Activated CD8-positive, alpha-beta T cell treated with anti-CD3 and anti-CD28 coated beads, Interleukin-2, amount 10 ng/mL, durations not matched to agents 7 days and 5 days (primary cell): ENCODE measurements around the gene ADPRH. TPM values are rescaled to one million over a fixed set of nuclear protein-coding genes. Genes with fewer than 3 reads are reported as not detected.

Experiments
- ATAC-seq: fragments of 150-1000 bp; cut with Tn5 transposase; one replicate; pipeline ENCODE4 v1.10.0; 2021; ENCODE audit warnings: moderate library complexity
- CTCF ChIA-PET: fragments of 350-600 bp; sonication (Branson Sonifier 250); formaldehyde crosslinking; loops from one replicate; lab custom pipeline; 2021; ENCODE audit warnings: antibody characterized with exemption; lab: Charles Lee
- POLR2A ChIA-PET: fragments of 350-600 bp; sonication (Branson Sonifier 250); formaldehyde crosslinking; loops from one replicate; lab custom pipeline; 2021; ENCODE audit warnings: antibody characterized with exemption; lab: Charles Lee
- DNase-seq: peaks from one replicate; pipeline ENCODE4 v3.0.0-alpha.2; 2020
- H3K27ac Mint-ChIP-seq: one replicate; pipeline ENCODE4 v1.8.0; 2021; ENCODE audit warnings: mild to moderate bottlenecking, mixed read lengths
- H3K27me3 Mint-ChIP-seq: one replicate; pipeline ENCODE4 v1.8.0; 2021; ENCODE audit warnings: low read depth, mixed read lengths
- H3K36me3 Mint-ChIP-seq: one replicate; pipeline ENCODE4 v1.8.0; 2021; ENCODE audit warnings: low read depth, mixed read lengths
- H3K4me1 Mint-ChIP-seq: one replicate; pipeline ENCODE4 v1.8.0; 2021; ENCODE audit warnings: low read depth, mixed read lengths
- H3K4me3 Mint-ChIP-seq: one replicate; pipeline ENCODE4 v1.8.0; 2021; ENCODE audit warnings: mild to moderate bottlenecking, mixed read lengths
- H3K9me3 Mint-ChIP-seq: one replicate; pipeline ENCODE4 v1.8.0; 2022; ENCODE audit warnings: mixed read lengths; ENCODE audit not compliant: insufficient read depth
- total RNA-seq, 2 experiments: library from RNA; stranded (reverse); gene quantifications; one replicate each; pipeline ENCODE4 v1.2.3, GENCODE V29; 2021

Gene ADPRH
- total RNA-seq, 2 experiments from 2014 or later, result 3.2 to 3.8 TPM

DNA sequence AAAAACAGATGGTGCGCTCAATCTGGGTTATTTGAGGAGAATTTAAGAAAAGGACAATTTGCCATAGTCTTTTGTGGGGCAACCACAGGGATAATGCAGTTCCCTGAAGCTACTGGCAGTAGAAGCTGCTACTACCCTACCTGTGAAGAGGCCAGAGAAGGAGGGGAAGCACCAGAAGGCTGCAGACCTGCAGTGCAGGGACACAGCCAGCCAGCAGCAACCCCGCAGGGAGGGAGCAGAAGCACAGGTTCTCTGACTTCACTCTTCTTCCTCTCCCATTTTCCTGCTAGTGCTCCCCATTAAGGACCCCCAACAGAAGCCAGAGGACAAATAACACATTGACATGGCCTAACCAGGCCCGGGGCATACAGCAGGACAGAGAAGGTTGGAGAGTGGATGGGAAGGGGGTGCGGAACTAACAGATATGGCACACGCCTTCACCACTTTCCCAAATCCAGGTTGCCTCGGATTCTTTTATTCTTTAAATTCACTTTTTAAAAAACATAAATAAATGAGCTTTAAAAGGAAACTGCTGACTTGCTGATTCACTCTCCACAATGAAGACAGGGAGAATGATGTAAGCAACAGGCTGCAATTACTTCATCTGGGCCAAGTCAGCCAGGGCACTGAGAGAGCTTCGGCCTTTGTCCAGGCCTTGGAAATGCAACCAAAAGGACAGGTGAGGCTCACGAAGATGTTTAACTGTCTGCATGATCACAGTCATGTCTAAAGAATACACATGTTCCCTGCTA lies 51.0 kb downstream of the ADPRH start:
- H3K36me3 Mint-ChIP-seq, result no peaks in the 10 kb centered on the region
- H3K27me3 Mint-ChIP-seq, result peaks cover 4% of the 10 kb centered on the region
- CTCF ChIA-PET, result interaction anchor here (1.4 kb wide), 1 partner anchor 29 kb away, joined by 4 read pairs; no protein-coding TSS in a partner anchor
- ATAC-seq (no peak), DNase-seq (no peak)
- H3K4me3 Mint-ChIP-seq, result no peak overlapping the region
- POLR2A ChIA-PET, result interaction anchor here (0.6 kb wide), 1 partner anchor 11 kb away, joined by 3 read pairs; no protein-coding TSS in a partner anchor
- H3K9me3 Mint-ChIP-seq, result no peaks in the 10 kb centered on the region
- no peak overlapping the region for H3K27ac Mint-ChIP-seq
- peaks cover 33% of the 10 kb centered on the region for H3K4me1 Mint-ChIP-seq

DNA sequence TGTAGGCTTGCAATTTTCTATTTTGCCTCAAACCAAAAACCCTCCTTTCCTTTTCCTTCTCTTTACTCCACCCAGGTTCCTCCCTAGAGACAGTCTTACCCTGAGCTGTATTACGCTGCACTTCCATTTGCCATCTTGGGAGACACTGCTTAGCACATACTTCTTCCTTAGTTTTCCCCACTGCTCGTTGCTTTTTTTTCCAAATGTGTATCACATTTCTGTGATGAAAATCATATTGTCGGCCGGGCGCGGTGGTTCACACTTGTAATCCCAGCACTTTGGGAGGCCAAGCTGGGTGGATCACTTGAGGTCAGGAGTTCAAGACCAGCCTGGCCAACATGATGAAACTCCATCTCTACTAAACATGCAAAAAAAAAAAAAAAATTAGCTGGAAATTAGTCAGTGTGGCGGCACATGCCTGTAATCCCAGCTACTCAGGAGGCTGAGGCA lies 51.6 kb downstream of the ADPRH start:
- H3K27ac Mint-ChIP-seq, result peak overlapping the region; percentile 2
- DNase-seq (no peak), ATAC-seq (no peak)
- ChIA-PET POLR2A (no interaction called here), CTCF (interaction anchor here (1.4 kb wide), 1 partner anchor 29 kb away, joined by 4 read pairs; no protein-coding TSS in a partner anchor)
- no peak overlapping the region for H3K4me3 Mint-ChIP-seq
- H3K4me1 Mint-ChIP-seq, result peaks cover 33% of the 10 kb centered on the region
- peaks cover 3% of the 10 kb centered on the region for H3K27me3 Mint-ChIP-seq
- H3K36me3 Mint-ChIP-seq, result no peaks in the 10 kb centered on the region
- no peaks in the 10 kb centered on the region for H3K9me3 Mint-ChIP-seq

DNA sequence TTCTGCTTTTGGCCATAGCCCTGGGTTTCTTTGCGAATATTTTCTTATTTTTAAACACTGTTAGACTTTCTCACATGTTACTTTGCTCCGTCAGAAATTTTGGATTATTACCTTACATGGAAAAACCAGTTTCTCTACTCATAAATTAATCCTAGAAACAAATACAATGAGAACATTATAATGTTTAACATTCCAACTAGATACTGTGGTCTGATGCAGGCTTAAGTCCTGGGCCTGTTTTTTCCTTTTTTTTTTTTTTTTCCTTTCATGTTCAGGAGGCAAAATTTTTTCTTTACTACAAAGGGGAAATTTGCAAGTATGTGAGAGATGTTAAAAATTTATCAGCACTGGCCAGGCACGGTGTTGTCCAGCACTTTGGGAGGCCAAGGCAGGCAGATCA lies 52.2 kb downstream of the ADPRH start:
- H3K4me3 Mint-ChIP-seq, result no peak overlapping the region
- ChIA-PET CTCF (no interaction called here), POLR2A (no interaction called here)
- DNase-seq, result no peak
- H3K4me1 Mint-ChIP-seq, result peaks cover 28% of the 10 kb centered on the region
- H3K36me3 Mint-ChIP-seq, result no peaks in the 10 kb centered on the region
- peaks cover 3% of the 10 kb centered on the region for H3K27me3 Mint-ChIP-seq
- no peaks in the 10 kb centered on the region for H3K9me3 Mint-ChIP-seq
- H3K27ac Mint-ChIP-seq, result no peak overlapping the region
- ATAC-seq, result no peak

DNA sequence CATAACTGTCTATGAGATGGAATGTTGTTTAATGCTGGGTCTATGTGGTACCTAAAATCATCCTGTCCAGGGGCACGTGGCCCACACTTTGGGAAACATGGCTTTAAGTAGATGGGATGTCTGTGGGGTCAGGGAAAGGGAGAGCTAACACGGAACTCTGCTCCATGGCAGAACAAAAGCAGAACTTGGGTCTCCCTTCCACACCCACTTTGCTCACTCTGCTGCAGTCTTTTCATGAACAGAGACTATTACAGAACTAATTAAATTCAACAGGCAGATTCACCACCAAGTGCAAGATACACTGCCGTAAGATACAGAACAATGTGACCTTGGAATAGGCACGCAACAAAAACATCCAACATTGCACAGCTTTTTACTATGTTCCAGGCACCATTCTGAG lies 52.9 kb downstream of the ADPRH start:
- no peaks in the 10 kb centered on the region for H3K9me3 Mint-ChIP-seq
- peaks cover 3% of the 10 kb centered on the region for H3K27me3 Mint-ChIP-seq
- ChIA-PET POLR2A (interaction anchor here (0.6 kb wide), 1 partner anchor 753 kb away, joined by 3 read pairs; no protein-coding TSS in a partner anchor), CTCF (no interaction called here)
- H3K27ac Mint-ChIP-seq, result no peak overlapping the region
- no peak overlapping the region for H3K4me3 Mint-ChIP-seq
- H3K4me1 Mint-ChIP-seq, result peaks cover 23% of the 10 kb centered on the region
- H3K36me3 Mint-ChIP-seq, result no peaks in the 10 kb centered on the region
- ATAC-seq (no peak), DNase-seq (no peak)

DNA sequence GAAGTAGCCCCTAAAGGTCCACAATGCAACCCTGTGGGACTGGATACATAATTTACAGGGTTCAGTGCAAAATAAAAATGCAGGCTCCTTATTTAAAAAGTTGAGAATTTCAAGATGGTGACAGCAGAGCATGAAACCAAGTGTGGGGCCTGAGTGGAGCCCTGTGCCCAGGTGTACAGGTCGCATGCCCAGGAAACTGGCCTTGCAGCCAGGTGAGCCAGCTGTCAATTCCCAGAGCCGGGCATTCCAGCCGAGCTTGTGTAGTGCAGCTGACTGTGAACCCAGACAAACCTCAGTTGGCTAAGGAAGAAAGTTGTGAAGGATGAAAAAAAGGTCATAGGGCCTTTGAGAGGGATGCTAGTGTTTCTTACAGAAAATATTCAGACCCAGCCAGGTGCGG lies 53.5 kb downstream of the ADPRH start:
- POLR2A ChIA-PET, result interaction anchor here (0.6 kb wide), 1 partner anchor 754 kb away, joined by 3 read pairs; no protein-coding TSS in a partner anchor
- H3K36me3 Mint-ChIP-seq, result peaks cover 1% of the 10 kb centered on the region
- H3K9me3 Mint-ChIP-seq, result no peaks in the 10 kb centered on the region
- DNase-seq (no peak), ATAC-seq (no peak)
- peaks cover 3% of the 10 kb centered on the region for H3K27me3 Mint-ChIP-seq
- H3K27ac Mint-ChIP-seq, result no peak overlapping the region
- CTCF ChIA-PET, result interaction anchor here (0.6 kb wide), 1 partner anchor 1046 kb away, joined by 3 read pairs; no protein-coding TSS in a partner anchor
- H3K4me1 Mint-ChIP-seq, result peaks cover 21% of the 10 kb centered on the region
- no peak overlapping the region for H3K4me3 Mint-ChIP-seq

DNA sequence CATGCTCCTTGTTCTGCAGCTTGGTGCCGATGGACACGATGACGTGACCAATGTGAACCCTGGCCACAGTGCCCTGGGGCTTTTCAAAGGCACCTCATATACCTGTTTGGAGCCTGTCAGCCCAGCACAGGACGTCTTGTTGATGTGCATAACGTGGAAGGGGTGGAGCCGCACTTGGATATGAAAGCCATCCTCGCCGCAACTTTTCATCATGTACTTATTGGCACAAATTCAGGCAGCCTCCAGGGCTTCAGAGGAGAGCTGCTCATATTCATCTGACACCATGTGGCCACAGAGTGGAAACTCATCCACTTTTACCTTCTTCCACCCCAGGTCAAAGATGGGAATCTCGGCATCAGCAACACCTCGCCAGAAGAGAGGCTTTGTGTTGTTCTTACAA lies 56.4 kb downstream of the ADPRH start:
- DNase-seq (no peak), ATAC-seq (no peak)
- Mint-ChIP-seq H3K27me3 (peaks cover 3% of the 10 kb centered on the region), H3K4me3 (no peak overlapping the region), H3K36me3 (peaks cover 16% of the 10 kb centered on the region), H3K27ac (no peak overlapping the region), H3K4me1 (peaks cover 31% of the 10 kb centered on the region), H3K9me3 (no peaks in the 10 kb centered on the region)
- POLR2A ChIA-PET, result no interaction called here
- CTCF ChIA-PET, result interaction anchor here (1.2 to 1.3 kb wide), 3 partner anchors 10 to 37 kb away, joined by 3 to 4 read pairs (median 4); no protein-coding TSS in a partner anchor

DNA sequence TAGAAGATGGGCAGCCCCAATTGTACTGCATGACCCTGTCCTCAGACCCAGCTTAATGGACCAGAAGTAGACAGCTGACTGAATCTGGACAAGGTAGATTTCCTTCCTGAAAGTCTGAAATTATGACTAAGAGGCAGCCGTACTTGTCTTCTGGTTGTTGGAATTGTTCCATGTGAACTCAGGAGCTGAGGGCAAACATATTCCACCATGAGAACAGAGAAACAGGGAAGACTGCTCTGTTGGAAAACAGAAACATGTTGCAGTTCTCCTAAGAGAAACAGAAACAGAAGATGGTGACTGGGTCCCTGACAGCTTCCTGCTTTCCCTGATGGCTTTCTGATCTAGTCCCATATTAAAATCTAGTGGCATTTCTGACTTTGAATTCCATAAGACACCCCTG lies 57.0 kb downstream of the ADPRH start:
- no peaks in the 10 kb centered on the region for H3K9me3 Mint-ChIP-seq
- peaks cover 21% of the 10 kb centered on the region for H3K36me3 Mint-ChIP-seq
- no peak for DNase-seq
- peaks cover 31% of the 10 kb centered on the region for H3K4me1 Mint-ChIP-seq
- H3K27ac Mint-ChIP-seq, result no peak overlapping the region
- no peak overlapping the region for H3K4me3 Mint-ChIP-seq
- ChIA-PET CTCF (interaction anchor here (1.2 to 1.3 kb wide), 3 partner anchors 9 to 37 kb away, joined by 4 to 6 read pairs (median 4); no protein-coding TSS in a partner anchor), POLR2A (no interaction called here)
- H3K27me3 Mint-ChIP-seq, result peaks cover 3% of the 10 kb centered on the region
- ATAC-seq, result no peak

DNA sequence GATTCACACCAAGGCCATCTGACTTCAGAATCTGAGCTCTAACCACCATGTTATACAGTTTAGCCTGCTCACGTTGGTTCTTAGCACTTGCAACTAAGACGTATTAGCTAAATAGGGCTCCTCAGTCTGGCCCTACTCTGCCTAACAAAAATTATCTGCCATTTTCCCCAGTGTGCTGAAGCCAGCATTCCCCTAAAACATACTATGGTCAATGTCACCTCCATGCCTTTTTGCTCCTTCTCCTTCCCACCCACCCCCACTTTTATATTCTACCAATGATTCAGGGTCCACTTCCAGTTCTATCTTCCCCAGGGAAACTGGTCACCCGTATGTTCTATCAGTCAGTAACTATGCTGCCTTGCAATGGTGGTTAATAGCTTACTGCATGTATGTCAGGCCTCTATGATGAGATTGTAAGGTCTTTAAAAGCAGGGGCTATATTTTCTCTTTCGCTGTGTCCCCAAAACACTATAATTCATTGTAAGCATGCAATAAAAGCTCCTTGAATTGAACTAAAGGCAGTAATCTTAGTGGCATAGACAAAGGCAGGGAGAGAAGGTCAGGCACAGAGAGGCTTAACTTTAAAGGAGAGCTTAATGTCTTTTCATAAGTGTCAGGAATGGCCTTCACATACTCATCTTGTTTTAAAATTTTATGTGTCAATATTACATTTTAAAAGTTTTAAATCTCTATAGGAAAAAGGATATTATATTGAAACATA lies 57.8 kb downstream of the ADPRH start:
- ChIA-PET POLR2A (no interaction called here), CTCF (interaction anchor here (1.2 kb wide), 2 partner anchors 10 to 38 kb away, joined by 4 to 6 read pairs; no protein-coding TSS in a partner anchor)
- peaks cover 3% of the 10 kb centered on the region for H3K27me3 Mint-ChIP-seq
- ATAC-seq (no peak), DNase-seq (no peak)
- H3K4me3 Mint-ChIP-seq, result no peak overlapping the region
- H3K4me1 Mint-ChIP-seq, result peaks cover 31% of the 10 kb centered on the region
- peaks cover 26% of the 10 kb centered on the region for H3K36me3 Mint-ChIP-seq
- H3K9me3 Mint-ChIP-seq, result no peaks in the 10 kb centered on the region
- H3K27ac Mint-ChIP-seq, result no peak overlapping the region

DNA sequence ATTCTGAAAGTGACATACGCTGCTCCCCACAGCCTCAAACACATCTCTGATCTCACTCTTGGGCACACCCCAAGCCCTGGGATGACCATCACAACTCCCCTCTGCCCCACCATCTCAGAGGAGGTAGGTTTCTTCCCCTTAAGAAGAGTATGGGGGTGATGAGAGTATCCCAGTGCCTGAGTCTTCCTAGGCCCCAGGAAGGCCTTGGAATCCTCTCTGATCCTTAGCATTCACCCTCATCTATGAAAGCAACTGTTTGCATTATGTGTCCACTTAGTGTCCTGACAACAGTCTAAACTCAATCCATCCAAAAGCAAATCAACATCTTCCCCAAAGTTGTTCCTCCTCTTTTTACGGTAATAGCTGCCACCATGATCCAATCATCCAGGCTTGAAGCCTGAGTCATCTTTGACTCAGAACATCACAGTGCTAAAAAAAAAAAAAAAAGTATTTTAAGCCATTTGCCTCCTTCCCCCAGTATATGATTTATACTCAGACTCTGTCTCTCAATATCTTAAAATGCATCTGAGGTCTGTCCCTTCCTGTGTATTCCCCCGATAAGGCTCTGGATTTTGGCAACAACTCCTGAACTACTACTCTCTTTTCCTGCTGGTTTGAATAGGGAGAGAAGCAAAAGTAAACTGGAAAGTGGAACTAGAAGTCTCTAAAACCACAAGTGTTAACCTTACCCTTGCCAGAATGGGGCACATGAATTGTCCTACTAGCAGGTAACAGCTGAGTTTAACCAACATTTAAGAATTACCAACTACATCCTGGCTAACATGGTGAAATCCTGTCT lies 58.6 kb downstream of the ADPRH start:
- peak overlapping the region; percentile 92 for H3K27ac Mint-ChIP-seq
- peaks cover 31% of the 10 kb centered on the region for H3K36me3 Mint-ChIP-seq
- H3K4me1 Mint-ChIP-seq, result peaks cover 31% of the 10 kb centered on the region
- peaks cover under 1% of the 10 kb centered on the region for H3K27me3 Mint-ChIP-seq
- no peak overlapping the region for H3K4me3 Mint-ChIP-seq
- H3K9me3 Mint-ChIP-seq, result no peaks in the 10 kb centered on the region
- peak; percentile 34 for ATAC-seq
- no peak for DNase-seq
- ChIA-PET POLR2A (interaction anchor here (1.0 kb wide), 1 partner anchor 9 kb away, joined by 3 read pairs; no protein-coding TSS in a partner anchor), CTCF (interaction anchor here (1.0 kb wide), 1 partner anchor 79 kb away, joined by 3 read pairs; no protein-coding TSS in a partner anchor)
